K562 (cell line): ENCODE data around the gene CAMK2A. TPM values are rescaled to one million over a fixed set of nuclear protein-coding genes. Genes with fewer than 3 reads are reported as not detected.
A peak's percentile ranks its signal among the peaks of the same experiment; 100 is the strongest.

Source experiments
- CBFA2T2 ChIP-seq: fragments of 450-650 bp; conservative IDR thresholded peaks from 2 replicates; pipeline ENCODE4 v1.6.1; 2017; ENCODE audit warnings: mild to moderate bottlenecking
- CEBPG ChIP-seq, 3 experiments: fragments of 200-800 bp in 1 of 3; sonication (Bioruptor generic) in 1 of 3; sonication (generic) in 1 of 3; formaldehyde crosslinking in 1 of 3; IDR thresholded peaks in 2 of 3; conservative IDR thresholded peaks in 1 of 3; 2 replicates each; pipeline versions ENCODE4 v1.6.1 to v1.8.0; 2016 to 2022; ENCODE audit warnings: missing compliant biosample characterization in 2 of 3, missing genetic modification characterization in 2 of 3, mild to moderate bottlenecking in 1 of 3, missing genetic modification reagents in 1 of 3
- DDX20 ChIP-seq: fragments of 450-650 bp; IDR thresholded peaks from 2 replicates; pipeline ENCODE4 v1.6.1; 2016; ENCODE audit warnings: missing genetic modification characterization, low read depth, mild to moderate bottlenecking, missing compliant biosample characterization, moderate library complexity
- DPF2 ChIP-seq: fragments of 450-650 bp; IDR thresholded peaks from 2 replicates; pipeline ENCODE4 v1.6.1; 2016
- ETV5 ChIP-seq: sonication (generic); formaldehyde crosslinking; IDR thresholded peaks from 2 replicates; pipeline ENCODE4 v1.4.0; 2020; ENCODE audit warnings: low read depth, mild to moderate bottlenecking, missing genetic modification reagents
- KDM4B ChIP-seq, 2 experiments: fragments of 450-650 bp in 1 of 2; sonication (generic) in 1 of 2; IDR thresholded peaks; 2 replicates each; pipeline ENCODE4 v1.6.1; 2016 to 2017; ENCODE audit warnings: borderline replicate concordance in 2 of 2, antibody characterized with exemption in 1 of 2, low read depth in 1 of 2, mild to moderate bottlenecking in 1 of 2
- NUFIP1 ChIP-seq: fragments of 450-650 bp; IDR thresholded peaks from 2 replicates; pipeline ENCODE4 v1.6.1; 2018; ENCODE audit not compliant: partially characterized antibody
- ZBTB5 ChIP-seq: fragments of 450-650 bp; IDR thresholded peaks from 2 replicates; pipeline ENCODE4 v1.6.1; 2017; ENCODE audit warnings: antibody characterized with exemption
- ZNF143 ChIP-seq: sonication (generic); formaldehyde crosslinking; IDR thresholded peaks from 2 replicates; pipeline ENCODE4 v1.9.0; 2022; ENCODE audit warnings: mild to moderate bottlenecking, missing genetic modification reagents
- ZNF217 ChIP-seq: sonication (generic); formaldehyde crosslinking; IDR thresholded peaks from 2 replicates; pipeline ENCODE4 v1.8.0; 2022; ENCODE audit warnings: mild to moderate bottlenecking, missing genetic modification reagents
- ZNF395 ChIP-seq: fragments of 200-800 bp; sonication (Bioruptor generic); IDR thresholded peaks from 2 replicates; pipeline ENCODE4 v1.6.1; 2017; ENCODE audit warnings: missing genetic modification characterization, missing compliant biosample characterization
- ZNF699 ChIP-seq: fragments of 250-450 bp; sonication (Bioruptor Pico); IDR thresholded peaks from 2 replicates; pipeline ENCODE4 v1.8.0; 2021; ENCODE audit warnings: mild to moderate bottlenecking, moderate library complexity; ENCODE audit not compliant: insufficient replicate concordance
- polyA plus RNA-seq, 8 experiments: library from polyadenylated mRNA; depleted of rRNA in 4 of 8; stranded (reverse) in 5 of 8; unstranded in 3 of 8; fragments of >200 nt; fragmentation: Nextera tagmentation in 2 of 8; fragmentation: Illumina TruSeq in 1 of 8; extraction: Ambion mirVana in 2 of 8; extraction: Trizol in 1 of 8; gene quantifications; 2 replicates each; pipeline versions ENCODE4 v1.2.1 to v1.2.3, GENCODE V29; 2011 to 2014; ENCODE audit warnings: inconsistent platforms in 1 of 8, missing spikeins in 1 of 8
- total RNA-seq, 7 experiments: library from RNA; depleted of rRNA in 6 of 7; stranded (reverse); fragments of >200 nt in 6 of 7; fragmentation: Illumina TruSeq in 2 of 7; extraction: Trizol in 2 of 7; gene quantifications; 2 replicates each; pipeline versions ENCODE4 v1.2.1 to v1.2.3, GENCODE V29; 2011 to 2021; ENCODE audit warnings: low replicate concordance in 1 of 7
- TF ChIP-seq, protein P1 (sequence below): fragments of 450-650 bp; IDR thresholded peaks from 2 replicates; pipeline ENCODE4 v1.6.1; 2017; ENCODE audit warnings: antibody characterized with exemption, mild to moderate bottlenecking
- TF ChIP-seq, protein P2 (sequence below): fragments of 450-650 bp; formaldehyde crosslinking; IDR thresholded peaks from 2 replicates; pipeline ENCODE4 v1.4.0; 2022; ENCODE audit warnings: missing genetic modification characterization
- TF ChIP-seq, protein P3 (sequence below): fragments of 450-650 bp; formaldehyde crosslinking; IDR thresholded peaks from 2 replicates; pipeline ENCODE4 v1.4.0; 2020; ENCODE audit warnings: mild to moderate bottlenecking, moderate library complexity

The CAMK2A gene
- total and polyA plus RNA-seq, 9 of the 15 experiments (the other 6 are each of a cell fraction or from before 2014, with no cell fraction given): 0.01 to 0.18 (median 0.04) TPM; not detected in 6

GRCh38 chr5:150293091-150293941 lies 3.7 kb upstream of the CAMK2A start (continued):
- TF ChIP-seq KDM4B (IDR thresholded peaks at IDR 0.05; ENCODE audit: borderline replicate concordance in 2 of 2, low read depth in 1 of 2): no peak
- no peak for TF ChIP-seq ZNF217 (CRISPR knock-in tag)
- TF ChIP-seq DPF2: peak; percentile 92
- TF ChIP-seq ZNF143 (CRISPR knock-in tag): no peak
- TF ChIP-seq ETV5: peak; percentile 68; the same call in 1 of the 2 replicates
- no peak for TF ChIP-seq ZNF699 (CRISPR knock-in tag)
- TF ChIP-seq CEBPG (CRISPR knock-in tag; IDR thresholded peaks at IDR 0.05): no peak
- no peak for TF ChIP-seq CEBPG (tag; conservative IDR thresholded peaks at IDR 0.05 in 1 of 2, IDR thresholded peaks at IDR 0.05 in 1 of 2)
- TF ChIP-seq, protein P1, sequence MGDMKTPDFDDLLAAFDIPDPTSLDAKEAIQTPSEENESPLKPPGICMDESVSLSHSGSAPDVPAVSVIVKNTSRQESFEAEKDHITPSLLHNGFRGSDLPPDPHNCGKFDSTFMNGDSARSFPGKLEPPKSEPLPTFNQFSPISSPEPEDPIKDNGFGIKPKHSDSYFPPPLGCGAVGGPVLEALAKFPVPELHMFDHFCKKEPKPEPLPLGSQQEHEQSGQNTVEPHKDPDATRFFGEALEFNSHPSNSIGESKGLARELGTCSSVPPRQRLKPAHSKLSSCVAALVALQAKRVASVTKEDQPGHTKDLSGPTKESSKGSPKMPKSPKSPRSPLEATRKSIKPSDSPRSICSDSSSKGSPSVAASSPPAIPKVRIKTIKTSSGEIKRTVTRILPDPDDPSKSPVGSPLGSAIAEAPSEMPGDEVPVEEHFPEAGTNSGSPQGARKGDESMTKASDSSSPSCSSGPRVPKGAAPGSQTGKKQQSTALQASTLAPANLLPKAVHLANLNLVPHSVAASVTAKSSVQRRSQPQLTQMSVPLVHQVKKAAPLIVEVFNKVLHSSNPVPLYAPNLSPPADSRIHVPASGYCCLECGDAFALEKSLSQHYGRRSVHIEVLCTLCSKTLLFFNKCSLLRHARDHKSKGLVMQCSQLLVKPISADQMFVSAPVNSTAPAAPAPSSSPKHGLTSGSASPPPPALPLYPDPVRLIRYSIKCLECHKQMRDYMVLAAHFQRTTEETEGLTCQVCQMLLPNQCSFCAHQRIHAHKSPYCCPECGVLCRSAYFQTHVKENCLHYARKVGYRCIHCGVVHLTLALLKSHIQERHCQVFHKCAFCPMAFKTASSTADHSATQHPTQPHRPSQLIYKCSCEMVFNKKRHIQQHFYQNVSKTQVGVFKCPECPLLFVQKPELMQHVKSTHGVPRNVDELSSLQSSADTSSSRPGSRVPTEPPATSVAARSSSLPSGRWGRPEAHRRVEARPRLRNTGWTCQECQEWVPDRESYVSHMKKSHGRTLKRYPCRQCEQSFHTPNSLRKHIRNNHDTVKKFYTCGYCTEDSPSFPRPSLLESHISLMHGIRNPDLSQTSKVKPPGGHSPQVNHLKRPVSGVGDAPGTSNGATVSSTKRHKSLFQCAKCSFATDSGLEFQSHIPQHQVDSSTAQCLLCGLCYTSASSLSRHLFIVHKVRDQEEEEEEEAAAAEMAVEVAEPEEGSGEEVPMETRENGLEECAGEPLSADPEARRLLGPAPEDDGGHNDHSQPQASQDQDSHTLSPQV: peak; percentile 66; the same call in 1 of the 2 replicates
- TF ChIP-seq CBFA2T2: peak; percentile 77
- TF ChIP-seq NUFIP1: peak; percentile 63
- peak; percentile 26; the same call in 1 of the 2 replicates for TF ChIP-seq ZNF395
- no peak for TF ChIP-seq DDX20 (tag)
- TF ChIP-seq, protein P2, sequence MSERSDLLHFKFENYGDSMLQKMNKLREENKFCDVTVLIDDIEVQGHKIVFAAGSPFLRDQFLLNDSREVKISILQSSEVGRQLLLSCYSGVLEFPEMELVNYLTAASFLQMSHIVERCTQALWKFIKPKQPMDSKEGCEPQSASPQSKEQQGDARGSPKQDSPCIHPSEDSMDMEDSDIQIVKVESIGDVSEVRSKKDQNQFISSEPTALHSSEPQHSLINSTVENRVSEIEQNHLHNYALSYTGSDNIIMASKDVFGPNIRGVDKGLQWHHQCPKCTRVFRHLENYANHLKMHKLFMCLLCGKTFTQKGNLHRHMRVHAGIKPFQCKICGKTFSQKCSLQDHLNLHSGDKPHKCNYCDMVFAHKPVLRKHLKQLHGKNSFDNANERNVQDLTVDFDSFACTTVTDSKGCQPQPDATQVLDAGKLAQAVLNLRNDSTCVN (CRISPR knock-in tag): peak; percentile 85; the same call in 1 of the 2 replicates
- TF ChIP-seq ZBTB5: peak; percentile 25; the same call in 1 of the 2 replicates
- TF ChIP-seq, protein P3, sequence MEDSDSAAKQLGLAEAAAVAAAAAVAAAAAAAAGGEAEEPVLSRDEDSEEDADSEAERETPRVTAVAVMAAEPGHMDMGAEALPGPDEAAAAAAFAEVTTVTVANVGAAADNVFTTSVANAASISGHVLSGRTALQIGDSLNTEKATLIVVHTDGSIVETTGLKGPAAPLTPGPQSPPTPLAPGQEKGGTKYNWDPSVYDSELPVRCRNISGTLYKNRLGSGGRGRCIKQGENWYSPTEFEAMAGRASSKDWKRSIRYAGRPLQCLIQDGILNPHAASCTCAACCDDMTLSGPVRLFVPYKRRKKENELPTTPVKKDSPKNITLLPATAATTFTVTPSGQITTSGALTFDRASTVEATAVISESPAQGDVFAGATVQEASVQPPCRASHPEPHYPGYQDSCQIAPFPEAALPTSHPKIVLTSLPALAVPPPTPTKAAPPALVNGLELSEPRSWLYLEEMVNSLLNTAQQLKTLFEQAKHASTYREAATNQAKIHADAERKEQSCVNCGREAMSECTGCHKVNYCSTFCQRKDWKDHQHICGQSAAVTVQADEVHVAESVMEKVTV (CRISPR knock-in tag): no peak
